Osteocyte (in vitro differentiated cells): ENCODE results near the gene EYA2. TPM values are rescaled to one million over a fixed set of nuclear protein-coding genes. Genes with fewer than 3 reads are reported as not detected.

Experiments used
- DNase-seq: peaks from one replicate; pipeline ENCODE4 v3.0.0; 2021; ENCODE audit warnings: mixed read lengths; ENCODE audit not compliant: unreplicated experiment; ENCODE audit errors: extremely low spot score
- H3K27ac Mint-ChIP-seq: one replicate; pipeline ENCODE4 v1.8.0; 2021; ENCODE audit warnings: mild to moderate bottlenecking, mixed read lengths; ENCODE audit not compliant: unreplicated experiment
- H3K27me3 Mint-ChIP-seq: one replicate; pipeline ENCODE4 v1.8.0; 2021; ENCODE audit warnings: mixed read lengths; ENCODE audit not compliant: unreplicated experiment
- H3K36me3 Mint-ChIP-seq: one replicate; pipeline ENCODE4 v1.8.0; 2021; ENCODE audit warnings: mixed read lengths; ENCODE audit not compliant: unreplicated experiment
- H3K4me1 Mint-ChIP-seq: one replicate; pipeline ENCODE4 v1.8.0; 2021; ENCODE audit warnings: mixed read lengths; ENCODE audit not compliant: unreplicated experiment
- H3K4me3 Mint-ChIP-seq: one replicate; pipeline ENCODE4 v1.8.0; 2021; ENCODE audit warnings: mild to moderate bottlenecking, moderate library complexity, mixed read lengths; ENCODE audit not compliant: unreplicated experiment
- H3K9me3 Mint-ChIP-seq: one replicate; pipeline ENCODE4 v1.8.0; 2021; ENCODE audit warnings: mixed read lengths; ENCODE audit not compliant: unreplicated experiment
- CTCF ChIP-seq: fragments of 200-600 bp; sonication (generic); IDR thresholded peaks from 2 replicates; pipeline ENCODE4 v1.5.0; 2021; ENCODE audit warnings: antibody characterized with exemption, mild to moderate bottlenecking, moderate library complexity
- total RNA-seq: library from RNA; stranded (reverse); gene quantifications from 2 replicates; pipeline ENCODE4 v1.2.1, GENCODE V29; 2021

Gene EYA2
- total RNA-seq, 1 donor from 2014 or later, result not detected

- Mint-ChIP-seq H3K27ac (no peak overlapping the region), H3K4me1 (no peaks in the 10 kb centered on the region), H3K27me3 (peaks cover 31% of the 10 kb centered on the region), H3K36me3 (no peaks in the 10 kb centered on the region), H3K9me3 (peaks cover 5% of the 10 kb centered on the region), H3K4me3 (no peak overlapping the region)
- TF ChIP-seq CTCF, result no peak
- no peak for DNase-seq
Measured at GRCh38 chr20:47031821-47032220, 137.2 kb downstream of the EYA2 start.

GRCh38 chr20:47032933-47033578 is 138.4 kb downstream of the EYA2 start:
- H3K27me3 Mint-ChIP-seq, result peaks cover 32% of the 10 kb centered on the region

GRCh38 chr20:47033665-47034064 is 139.0 kb downstream of the EYA2 start:
- no peak overlapping the region for H3K27ac Mint-ChIP-seq
- no peaks in the 10 kb centered on the region for H3K36me3 Mint-ChIP-seq
- TF ChIP-seq CTCF, result no peak
- H3K4me3 Mint-ChIP-seq, result no peak overlapping the region
- H3K9me3 Mint-ChIP-seq, result peaks cover 5% of the 10 kb centered on the region
- DNase-seq, result no peak
- no peaks in the 10 kb centered on the region for H3K4me1 Mint-ChIP-seq
- peaks cover 32% of the 10 kb centered on the region for H3K27me3 Mint-ChIP-seq

More at GRCh38 chr20:47032933-47033578, 138.4 kb downstream of the EYA2 start:
- no peak for TF ChIP-seq CTCF
- Mint-ChIP-seq H3K4me3 (no peak overlapping the region), H3K27ac (no peak overlapping the region), H3K9me3 (peaks cover 5% of the 10 kb centered on the region), H3K4me1 (no peaks in the 10 kb centered on the region), H3K36me3 (no peaks in the 10 kb centered on the region)
- no peak for DNase-seq

- H3K4me1 Mint-ChIP-seq, result no peaks in the 10 kb centered on the region
- H3K9me3 Mint-ChIP-seq, result no peaks in the 10 kb centered on the region
- no peaks in the 10 kb centered on the region for H3K36me3 Mint-ChIP-seq
- DNase-seq, result no peak
- peaks cover 35% of the 10 kb centered on the region for H3K27me3 Mint-ChIP-seq
- H3K4me3 Mint-ChIP-seq, result no peak overlapping the region
- TF ChIP-seq CTCF, result no peak
- no peak overlapping the region for H3K27ac Mint-ChIP-seq
Measured at GRCh38 chr20:47035026-47035590, 140.5 kb downstream of the EYA2 start.

GRCh38 chr20:47036091-47036870 is 141.6 kb downstream of the EYA2 start:
- Mint-ChIP-seq H3K4me3 (no peak overlapping the region), H3K4me1 (no peaks in the 10 kb centered on the region), H3K9me3 (no peaks in the 10 kb centered on the region), H3K27ac (no peak overlapping the region), H3K36me3 (no peaks in the 10 kb centered on the region), H3K27me3 (peaks cover 36% of the 10 kb centered on the region)
- DNase-seq, result no peak
- TF ChIP-seq CTCF, result no peak
